Stimulated activated CD8-positive, alpha-beta memory T cell treated with anti-CD3 and anti-CD28 coated beads, Interleukin-12 subunit alpha, Interleukin-12 subunit beta, amount 100 ng/mL, for 1 hour (primary cell): ENCODE data around the gene AGER.
"Not testable (repeated sequence)": the region's sequence is repeated elsewhere in the genome, so short reads cannot be mapped to it uniquely, and the experiment has no call there.

Source experiments
- DNase-seq: peaks from one replicate; pipeline ENCODE4 v3.0.0-alpha.2; 2020; ENCODE audit warnings: low read depth

The AGER gene

DNA sequence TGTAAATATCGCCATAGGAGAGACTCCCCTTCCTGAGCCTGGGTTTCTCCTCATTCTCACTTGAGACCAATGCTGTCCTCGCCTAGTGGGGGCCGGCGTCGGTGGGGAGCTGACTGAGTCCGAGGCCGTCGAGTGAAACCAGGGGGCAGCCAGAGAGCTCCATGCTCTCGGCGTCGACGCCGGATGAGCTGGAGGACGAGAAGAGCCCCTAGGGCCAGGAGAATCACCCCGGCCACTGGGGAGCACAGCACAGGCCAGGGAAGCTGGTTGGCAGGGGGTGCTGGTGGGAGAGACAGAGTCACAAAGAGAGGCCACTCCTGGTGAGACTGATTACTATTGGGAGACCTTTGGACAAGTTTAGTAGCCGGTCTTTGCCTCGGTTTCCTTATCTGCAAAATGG is 14.8 kb upstream of the AGER start:
- no peak for DNase-seq

DNA sequence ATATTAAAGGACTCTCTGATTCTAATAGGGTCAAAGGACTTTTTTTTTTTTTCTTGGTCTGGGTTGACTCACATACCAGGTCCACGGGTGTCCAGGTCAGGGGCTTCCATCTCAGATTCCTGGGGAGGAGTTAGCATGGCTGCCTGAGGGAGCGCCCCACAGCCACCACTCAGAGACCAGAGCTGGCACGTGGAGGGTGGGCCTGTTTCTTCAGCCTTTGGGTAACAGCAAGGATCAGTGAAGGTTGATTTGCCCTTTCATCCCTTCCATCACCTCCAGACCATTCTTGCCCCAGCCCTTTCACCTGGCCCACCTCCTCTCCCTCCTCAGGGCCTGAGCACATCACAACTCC is 14.3 kb upstream of the AGER start:
- no peak for DNase-seq

DNA sequence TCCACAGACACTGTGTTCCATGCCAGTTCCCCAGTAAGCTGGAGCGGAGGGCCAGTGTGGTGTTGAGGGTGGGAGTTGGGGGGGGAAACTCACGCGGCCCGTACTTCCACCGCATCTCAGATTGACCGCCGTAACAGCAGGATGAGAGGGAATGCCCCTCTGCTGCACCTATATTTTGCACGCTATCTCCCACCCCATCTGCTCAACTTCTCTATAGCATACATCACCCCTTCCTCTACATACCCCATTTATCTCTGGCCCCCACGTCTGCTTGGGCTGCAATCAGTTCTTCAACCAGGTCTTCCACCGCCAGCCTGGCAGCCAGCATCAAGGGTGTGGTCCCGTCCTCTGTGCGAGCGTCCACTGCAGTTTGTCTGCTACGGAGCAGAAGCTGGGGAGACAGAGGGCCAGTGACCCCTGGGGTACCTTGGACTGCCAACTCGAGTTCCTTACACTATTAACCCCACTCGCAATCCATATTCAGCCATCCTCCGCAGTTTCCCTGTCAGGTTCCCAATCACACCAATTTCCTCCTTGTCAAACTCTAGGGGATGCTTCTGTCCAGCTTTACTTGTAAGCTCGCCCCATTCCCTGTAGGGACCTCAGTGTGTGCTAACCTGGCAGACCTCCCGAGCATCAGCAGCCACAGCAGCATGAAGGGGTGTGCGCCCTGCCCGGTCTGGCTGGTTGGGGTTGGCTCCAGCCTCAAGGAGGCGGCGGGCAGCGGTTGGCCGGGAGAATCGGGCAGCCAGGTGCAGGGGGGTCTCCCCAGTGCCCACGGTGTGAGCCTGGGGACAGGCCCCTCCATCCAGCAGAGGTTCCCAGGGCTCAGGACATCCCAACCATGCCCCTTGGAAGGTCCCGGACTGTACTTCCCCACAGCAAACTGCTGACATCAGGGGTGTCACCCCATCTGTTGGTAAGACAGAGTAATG is 12.9 kb upstream of the AGER start:
- no peak for DNase-seq

DNA sequence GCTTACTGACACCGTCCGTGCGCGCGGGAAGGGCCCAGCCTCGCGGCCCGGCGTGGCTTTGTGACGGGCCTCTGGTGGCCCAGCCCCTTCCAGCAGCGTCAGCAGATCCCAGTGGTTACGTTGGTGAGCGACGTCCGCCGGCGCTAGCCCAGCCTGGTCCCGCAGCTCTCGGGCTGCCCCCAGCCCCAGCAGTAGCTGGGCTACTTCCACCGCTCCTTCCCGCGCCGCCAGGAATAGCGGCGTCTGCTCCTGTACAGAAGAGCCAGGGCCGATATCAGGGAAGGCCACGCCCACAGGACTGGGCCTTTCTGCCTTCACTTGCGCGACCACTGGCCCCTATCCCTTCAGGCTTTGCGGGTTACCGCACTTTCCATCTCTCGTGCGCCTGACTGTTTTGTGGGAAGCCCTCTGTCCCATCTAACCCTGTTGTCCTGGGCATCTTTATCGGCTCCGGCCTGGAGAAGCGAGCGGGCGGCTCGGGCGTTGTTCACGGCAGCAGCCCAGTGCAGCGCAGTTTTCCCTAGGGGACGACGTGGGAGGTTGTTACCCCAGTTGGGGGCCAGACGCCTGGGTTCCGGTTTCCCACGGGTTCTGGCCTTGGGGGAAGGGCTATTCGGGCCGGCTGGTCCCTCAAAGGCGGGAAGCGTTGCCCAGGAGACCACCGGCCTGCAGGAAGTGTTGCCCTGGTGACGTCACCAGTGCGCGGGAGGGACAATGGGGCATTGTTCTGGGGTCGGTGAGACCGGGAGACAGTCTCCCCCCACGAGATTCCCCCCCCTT is 12.0 kb upstream of the AGER start:
- peak; percentile 37 for DNase-seq

DNA sequence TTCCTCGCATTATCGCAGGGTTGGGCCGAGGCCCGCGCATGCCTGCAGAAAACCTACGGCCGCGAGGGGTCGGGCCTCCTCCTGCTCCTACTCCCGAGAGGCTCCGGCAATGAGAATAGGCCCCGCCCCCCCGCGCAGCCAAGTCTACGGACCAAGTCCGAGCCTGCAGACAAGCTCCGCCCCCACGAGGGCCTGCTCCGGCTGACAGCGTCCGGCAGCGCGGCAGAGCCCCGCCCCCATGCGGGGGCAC is 11.5 kb upstream of the AGER start:
- DNase-seq = peak; percentile 100

DNA sequence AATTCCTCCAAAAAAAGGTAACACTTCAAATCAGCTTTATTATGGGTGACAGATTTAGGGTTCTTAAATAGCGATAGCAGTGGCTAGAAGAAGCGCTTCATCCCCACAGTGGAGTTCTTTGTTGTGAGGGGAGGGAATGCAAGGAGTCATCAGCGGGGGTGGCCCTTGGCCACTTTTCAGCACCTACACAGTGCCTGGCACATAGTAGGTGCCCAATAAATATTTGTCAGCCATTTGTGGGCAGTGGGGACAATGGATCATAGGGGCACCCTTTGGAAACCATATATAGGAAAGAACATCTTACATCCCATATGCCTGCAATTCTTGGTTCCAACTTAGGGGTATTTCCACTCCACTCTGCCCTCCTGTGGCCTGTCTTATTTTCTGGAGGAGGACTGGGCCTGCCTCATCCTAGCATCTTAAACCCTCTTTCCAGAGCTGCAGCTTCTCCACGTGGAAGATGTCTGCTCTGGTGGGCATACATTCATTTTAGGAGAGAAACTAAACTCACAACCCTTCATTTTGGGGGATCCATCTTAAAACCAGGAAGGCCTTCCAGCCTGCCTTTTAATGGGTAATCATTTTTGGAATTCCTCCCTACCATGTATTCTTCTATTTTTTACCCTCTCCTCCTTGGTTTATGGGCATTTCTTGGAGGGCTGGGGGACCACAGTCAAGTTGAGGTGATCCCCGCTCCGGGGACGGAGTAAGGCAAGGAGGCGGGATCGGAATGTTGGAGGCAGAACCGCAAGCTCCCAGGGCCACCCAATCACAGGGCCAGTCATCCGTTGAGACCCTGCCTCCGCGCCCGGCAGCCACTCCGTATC is 11.0 kb upstream of the AGER start:
- DNase-seq = no peak

DNA sequence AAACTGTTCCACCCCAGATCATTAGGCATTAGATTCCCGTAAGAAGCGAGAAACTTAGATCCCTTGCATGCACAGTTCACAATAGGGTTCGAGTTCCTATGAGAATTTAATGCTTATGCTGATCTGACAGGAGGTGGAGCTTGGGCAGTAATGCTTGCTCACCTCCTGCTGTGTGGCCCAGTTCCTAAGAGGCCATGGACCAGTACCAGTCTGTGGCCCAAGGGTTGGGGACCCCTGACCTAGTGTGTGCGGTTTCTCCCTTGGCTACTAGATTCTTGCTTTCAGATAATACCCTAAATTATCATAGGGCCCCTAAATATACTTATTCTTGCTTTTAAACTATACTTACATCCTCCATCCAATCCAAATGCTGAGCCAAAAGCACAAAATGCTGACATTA is 10.3 kb upstream of the AGER start:
- DNase-seq = no peak

DNA sequence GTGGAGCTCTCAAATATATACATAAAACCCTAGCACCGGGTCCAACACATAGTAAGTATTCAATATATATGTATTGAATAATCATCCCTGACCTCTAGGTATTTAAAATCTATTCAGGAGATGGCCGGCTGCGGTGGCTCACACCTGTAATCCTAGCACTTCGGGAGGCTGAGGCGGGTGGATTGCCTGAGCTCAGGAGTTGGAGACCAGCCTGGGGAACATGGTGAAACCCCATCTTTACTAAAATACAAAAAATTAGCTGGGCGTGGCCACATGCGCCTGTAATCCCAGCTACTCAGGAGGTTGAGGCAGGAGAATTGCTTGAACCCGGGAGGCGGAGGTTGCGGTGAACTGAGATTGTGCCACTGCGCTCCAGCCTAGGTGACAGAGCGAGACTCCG is 9.0 kb upstream of the AGER start:
- DNase-seq = not testable (repeated sequence)

DNA sequence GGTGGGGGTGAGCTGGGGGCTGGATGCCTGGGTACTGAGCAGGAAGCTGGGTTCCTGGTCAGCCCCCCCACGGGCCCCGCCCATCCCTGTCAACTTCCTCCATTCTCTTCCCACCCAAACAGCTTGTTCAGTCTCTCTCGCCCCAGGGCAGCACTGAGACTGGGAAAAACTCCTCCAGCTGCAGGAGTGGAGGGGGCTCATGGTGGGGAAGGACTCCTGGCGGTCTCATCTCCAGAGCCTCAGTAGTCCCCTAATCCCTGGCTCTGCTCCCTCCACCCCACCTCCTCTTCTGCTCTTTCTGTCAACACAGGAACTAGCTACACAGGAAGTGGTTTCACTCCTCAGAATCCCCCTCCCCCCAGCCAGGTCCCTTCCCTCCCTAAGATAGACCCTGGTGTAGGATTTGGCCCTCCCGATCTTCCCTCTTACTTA is 8.6 kb upstream of the AGER start, which contains the start of gene GPSM3:
Gene GPSM3, minus strand, starts transcription at position 36 of the 432 bp plus-strand sequence. CDS start 130 bp downstream, outside the sequence.
- DNase-seq = no peak

DNA sequence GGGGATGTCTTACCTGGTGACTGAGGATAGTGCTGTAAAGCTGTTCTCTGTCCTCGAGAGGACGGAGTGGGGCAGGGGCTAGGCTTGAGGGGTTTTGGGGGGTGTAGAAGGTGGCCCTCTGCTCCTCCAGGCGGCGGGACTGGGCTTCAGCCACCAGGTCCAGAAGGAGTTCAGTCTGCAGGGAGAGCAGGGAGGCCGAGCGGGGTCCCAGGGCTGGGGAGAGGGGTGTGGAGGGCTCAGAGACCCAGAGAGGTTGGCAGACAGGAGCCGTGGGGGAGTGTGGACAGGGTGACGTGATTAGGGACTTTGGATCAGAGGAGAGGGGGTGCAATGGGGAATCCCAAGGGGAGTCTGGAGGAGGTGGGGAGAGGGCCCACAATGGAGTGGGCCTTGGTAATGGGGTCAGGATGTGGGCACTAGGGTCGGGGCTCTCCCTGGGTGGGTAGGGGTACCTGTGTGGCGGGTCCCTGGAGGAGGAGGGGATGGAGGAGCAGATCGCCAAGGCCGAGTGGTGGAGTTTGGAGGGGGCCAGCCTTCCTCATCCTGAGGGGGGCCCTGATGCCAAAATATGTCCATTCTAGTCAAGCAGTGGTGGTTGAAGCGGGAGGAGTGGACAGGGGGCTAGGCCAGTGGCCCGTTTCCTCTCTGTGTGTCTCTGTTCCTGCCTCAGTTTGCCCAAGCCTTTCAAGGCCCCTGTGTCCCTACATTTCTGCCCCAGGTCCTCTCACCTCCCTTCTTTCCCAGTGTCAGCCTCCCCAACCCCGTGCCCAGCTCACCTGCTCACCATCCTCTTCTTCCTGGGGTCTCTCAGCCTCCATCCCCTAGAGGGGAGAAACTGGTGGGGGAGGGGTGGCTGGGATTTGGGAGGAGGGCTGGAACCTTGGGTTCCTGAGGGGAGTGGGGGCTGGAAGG is 7.9 kb upstream of the AGER start:
- no peak for DNase-seq

DNA sequence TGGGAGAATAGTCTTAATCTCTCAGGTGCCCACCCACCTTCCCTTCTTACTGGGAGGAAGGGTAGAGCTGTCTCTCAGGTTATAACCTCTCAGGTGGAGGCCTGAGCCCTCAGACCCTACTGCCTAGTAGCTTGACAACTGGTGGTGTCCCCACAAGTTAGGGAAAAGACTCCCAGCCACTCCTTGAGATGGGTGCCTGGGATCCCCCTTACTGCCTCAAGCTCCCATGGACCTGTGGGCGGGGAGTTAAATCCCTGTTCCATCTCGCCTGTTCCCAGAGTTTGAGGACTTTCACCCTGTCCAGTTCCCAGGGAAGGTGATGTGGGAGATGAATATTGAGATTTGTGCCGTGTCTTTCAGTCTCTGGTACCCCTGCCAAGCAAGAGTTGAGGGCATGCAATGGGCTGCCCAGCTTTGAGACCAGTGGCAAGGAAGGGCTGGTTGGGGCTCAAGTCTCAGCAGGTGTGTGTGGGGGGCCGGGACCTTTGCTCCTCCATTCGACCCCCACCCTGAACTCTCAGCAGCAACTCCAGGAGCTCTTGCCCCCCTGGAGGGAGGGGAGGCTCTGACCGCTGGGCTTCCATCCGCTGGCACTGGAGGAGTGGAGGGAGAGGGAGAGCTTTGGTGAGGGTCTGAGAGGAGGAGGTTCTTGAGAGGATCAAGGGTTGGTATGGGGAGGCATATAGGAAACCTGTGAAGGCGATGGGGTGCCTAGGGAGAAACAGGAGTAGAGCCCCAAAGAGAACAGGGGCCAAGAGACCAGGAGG is 7.0 kb upstream of the AGER start:
- DNase-seq = no peak

DNA sequence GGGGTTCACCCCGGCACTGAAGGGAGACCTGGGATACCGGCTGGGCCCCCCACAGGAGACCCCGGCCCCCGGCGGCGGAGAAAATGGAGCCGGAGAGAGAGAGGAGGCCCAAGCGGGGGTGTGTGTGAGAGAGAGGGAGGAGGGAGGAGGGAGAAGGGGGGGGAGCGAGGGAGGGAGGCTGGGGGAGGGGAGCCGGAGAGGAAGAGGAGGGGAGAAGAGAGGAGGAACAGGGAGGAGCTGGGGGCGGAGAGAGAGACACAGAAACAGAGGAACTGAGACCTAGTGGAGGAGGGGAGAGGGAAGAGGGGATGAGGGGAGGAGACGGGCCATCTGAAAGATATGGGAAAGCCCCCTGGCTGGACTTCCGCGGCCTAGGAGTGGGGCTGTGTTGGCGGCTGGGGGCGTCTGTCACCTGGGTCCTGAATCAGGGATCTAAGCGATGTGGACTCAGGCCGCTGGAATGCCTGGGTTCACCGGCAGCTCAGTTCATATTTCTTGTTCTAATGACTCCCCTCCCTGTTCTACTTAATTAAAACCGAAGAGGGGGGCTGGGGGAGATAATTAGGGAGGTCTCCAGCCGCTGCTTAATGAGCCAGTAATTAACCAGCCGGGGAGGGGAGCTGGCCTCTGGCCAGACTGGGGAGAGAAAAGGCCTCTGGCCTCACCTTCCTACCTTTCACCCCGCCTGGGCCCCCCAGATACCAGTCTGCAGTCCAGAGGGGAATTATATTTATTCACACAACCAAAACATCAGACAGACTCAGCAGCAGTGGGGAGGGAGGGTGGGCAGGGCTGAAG is 6.2 kb upstream of the AGER start, which contains the start of gene PBX2:
Gene PBX2, minus strand, starts transcription at position 149 of the 798 bp plus-strand sequence. CDS start 287 bp downstream, outside the sequence.
- peak; percentile 76 for DNase-seq

DNA sequence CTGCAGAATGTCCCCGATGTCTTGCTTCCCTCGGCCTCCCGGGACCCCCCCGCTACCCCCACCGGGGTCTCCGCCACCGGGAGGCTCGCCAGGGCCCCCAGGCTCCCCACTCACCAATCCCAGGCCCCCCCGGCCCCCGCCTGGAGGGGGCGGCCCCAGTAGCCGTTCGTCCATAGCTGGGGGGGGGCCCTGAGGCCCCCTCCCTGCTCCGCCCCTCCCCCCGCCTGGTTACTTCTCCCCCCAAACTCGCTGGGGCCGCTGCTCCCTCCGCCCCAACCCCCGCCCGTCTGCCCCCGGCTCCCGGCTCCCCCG is 5.6 kb upstream of the AGER start:
- no peak for DNase-seq

DNA sequence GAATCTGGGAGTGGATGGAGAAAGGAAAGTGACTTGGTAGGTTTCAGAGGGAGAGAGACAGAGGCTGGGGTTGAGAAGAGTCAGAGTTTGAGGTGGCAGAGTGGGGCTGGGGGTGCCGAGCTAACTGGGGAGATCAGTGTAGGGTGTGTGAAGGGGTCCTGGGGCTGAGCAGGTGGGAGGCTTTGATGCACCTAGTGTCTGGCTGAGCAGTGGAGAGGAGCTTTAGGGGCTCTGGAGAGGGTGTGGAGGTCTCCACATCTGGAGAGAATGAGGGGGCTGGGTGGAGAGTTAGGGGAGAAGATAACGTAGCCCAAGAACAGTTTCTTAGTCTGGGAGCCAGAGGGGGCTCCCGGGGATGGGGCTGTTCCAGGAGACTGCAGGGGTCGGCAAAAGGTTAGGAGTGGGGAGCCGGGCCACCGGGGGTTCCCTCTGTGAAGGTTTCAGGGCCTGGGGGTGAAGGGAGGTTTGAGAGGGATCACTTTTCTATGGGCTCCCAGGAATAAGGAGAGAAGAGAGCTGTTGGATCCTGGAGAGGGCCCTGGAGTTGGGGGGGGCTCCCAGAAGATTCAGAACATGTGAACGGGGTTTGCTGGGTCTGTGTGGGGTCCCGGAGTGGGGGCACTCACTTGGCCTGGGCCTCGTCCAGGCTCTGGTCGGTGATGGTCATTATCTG is 5.2 kb upstream of the AGER start:
- no peak for DNase-seq

DNA sequence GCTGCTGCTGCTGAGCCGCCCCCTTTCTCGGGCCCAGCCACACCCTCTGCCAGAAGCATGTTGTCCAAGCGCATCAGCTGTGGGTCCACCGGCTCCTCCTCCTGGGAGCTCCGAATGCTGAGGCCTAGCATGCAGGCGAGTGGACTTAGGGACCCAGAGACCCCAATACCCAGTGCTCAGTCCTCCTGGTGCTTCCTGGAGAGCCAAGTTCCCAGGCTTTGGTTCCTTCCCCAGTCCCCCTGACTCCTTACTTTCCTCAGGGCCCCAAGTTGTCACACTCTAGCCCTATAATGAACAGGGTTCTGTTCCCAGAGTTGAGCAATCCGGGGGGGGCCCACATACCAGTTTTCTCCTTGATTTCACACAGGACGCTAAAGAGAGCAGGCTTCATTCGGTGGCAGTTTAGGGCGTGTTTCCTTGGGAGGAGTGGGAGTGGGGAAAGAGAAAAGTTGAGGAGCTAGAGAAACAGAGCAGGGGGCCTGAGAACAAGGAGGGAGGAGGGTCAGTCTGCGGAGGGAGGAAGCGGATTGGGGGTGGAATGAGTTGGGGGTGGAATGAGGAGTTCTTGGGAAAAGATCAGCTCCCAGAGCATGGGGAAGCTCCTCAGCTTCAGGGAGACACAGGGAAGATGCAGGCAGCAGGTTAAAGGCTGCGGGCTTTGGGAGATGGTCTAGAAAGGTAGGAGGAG is 4.5 kb upstream of the AGER start:
- no peak for DNase-seq

DNA sequence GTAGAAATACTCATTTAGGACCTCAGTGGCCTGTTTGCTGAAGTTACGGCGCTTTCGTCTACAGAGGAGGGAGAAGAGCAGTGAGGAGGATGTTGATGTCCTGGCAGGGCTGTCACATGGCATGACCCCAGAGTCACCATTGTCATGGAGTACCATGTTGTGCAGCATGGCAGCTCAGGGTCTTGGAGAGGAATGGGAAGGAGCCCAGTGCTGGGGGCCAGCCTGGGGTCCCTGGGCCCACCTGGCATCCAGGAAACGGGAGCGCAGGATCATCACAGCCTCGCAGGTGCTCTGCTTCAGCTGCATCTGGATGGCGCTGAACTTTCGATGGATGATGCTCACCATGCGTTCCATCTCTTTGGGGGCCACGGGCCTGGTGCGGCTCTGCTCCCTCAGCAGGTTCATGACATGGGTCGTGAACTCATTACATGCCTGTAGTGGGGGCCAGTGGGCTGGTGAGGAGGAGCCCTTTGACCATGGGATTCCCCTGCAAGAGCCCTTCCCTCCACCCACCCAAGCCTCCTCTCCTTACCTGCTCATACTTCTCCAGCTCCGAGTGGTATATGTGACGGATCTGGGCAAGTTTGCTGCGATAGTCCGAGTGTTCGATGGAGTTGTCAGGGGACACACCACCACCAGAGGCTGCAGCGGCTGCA is 3.8 kb upstream of the AGER start:
- not testable (repeated sequence) for DNase-seq

DNA sequence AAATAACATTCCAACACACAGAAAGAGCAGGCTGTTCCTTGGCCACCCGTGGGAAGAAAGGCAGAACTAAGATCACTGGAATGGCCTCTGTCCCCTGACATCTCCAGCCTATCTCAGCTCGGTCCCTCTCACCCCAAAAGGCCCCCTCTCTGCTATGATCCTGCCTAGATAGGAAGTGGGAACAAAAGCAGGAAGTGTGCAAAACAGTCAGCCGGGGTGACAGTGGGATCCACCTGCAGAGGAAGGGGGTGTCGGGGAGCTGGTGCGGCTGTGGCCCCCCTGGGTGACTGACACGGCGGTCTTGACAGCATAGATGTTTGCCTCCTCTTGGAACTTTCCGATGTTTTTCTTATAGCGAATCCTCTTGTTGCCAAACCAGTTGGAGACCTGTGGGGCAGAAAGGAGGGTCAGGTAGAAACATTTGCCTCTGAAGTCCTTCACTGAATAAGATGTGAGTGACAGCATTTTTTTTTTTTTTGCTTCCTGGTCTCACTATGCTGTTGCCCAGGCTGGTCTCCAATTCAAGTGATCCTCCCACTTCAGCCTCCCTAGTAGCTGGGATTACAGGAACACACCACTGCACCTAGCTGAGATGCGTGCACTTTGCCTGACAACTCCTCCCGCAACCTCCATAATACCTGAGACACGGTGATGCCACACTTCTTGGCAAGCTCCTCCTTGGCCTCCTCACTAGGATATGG is 3.1 kb upstream of the AGER start:
- DNase-seq = no peak
